GM18517 (cell line): ENCODE measurements around the gene MARK2.
A peak's percentile ranks its signal among the peaks of the same experiment; 100 is the strongest.

Experiments
- ATAC-seq: cut with Tn5 transposase; IDR thresholded peaks from one replicate; pipeline ENCODE4 v1.9.1; 2021; ENCODE audit warnings: mild to moderate bottlenecking, moderate library complexity; ENCODE audit not compliant: unreplicated experiment

MARK2 gene

GRCh38 chr11:63920126-63920938 lies 81.4 kb downstream of the MARK2 start:
- no peak for ATAC-seq

GRCh38 chr11:63920939-63921417 lies 82.1 kb downstream of the MARK2 start:
- no peak for ATAC-seq

- no peak for ATAC-seq
These were observed 83.8 kb downstream of the MARK2 start for GRCh38 chr11:63922673-63923192.

- ATAC-seq, result no peak
These were observed 84.4 kb downstream of the MARK2 start for GRCh38 chr11:63923319-63923718.

- no peak for ATAC-seq
These were observed 90.7 kb downstream of the MARK2 start for GRCh38 chr11:63929616-63930015.

GRCh38 chr11:63931045-63931444 lies 92.1 kb downstream of the MARK2 start:
- ATAC-seq, result no peak

GRCh38 chr11:63931876-63932275 lies 93.0 kb downstream of the MARK2 start:
- no peak for ATAC-seq

- no peak for ATAC-seq
These were observed 94.5 kb downstream of the MARK2 start for GRCh38 chr11:63933459-63933858.

GRCh38 chr11:63937713-63938478 lies 99.0 kb downstream of the MARK2 start:
- peak; percentile 16 for ATAC-seq

- peak; percentile 88 for ATAC-seq
These were observed 99.8 kb downstream of the MARK2 start, which contains the start of gene NAA40 for GRCh38 chr11:63938479-63939396. TSS of gene NAA40 (plus strand) at chr11:63939002. CDS start at chr11:63939097, 95 bp downstream.

- ATAC-seq, result no peak
These were observed 100.5 kb downstream of the MARK2 start for GRCh38 chr11:63939397-63939891.

- no peak for ATAC-seq
These were observed 101.9 kb downstream of the MARK2 start for GRCh38 chr11:63940786-63941185.

GRCh38 chr11:63941901-63942300 lies 103.0 kb downstream of the MARK2 start:
- ATAC-seq, result no peak

GRCh38 chr11:63942803-63943202 lies 103.9 kb downstream of the MARK2 start:
- ATAC-seq, result no peak

GRCh38 chr11:63944987-63945386 lies 106.1 kb downstream of the MARK2 start:
- ATAC-seq, result no peak

GRCh38 chr11:63945477-63946163 lies 106.7 kb downstream of the MARK2 start:
- no peak for ATAC-seq

GRCh38 chr11:63951779-63952536 lies 113.0 kb downstream of the MARK2 start:
- no peak for ATAC-seq

GRCh38 chr11:63952570-63952969 lies 113.7 kb downstream of the MARK2 start:
- no peak for ATAC-seq

GRCh38 chr11:63958008-63958407 lies 119.1 kb downstream of the MARK2 start:
- no peak for ATAC-seq
